GM19023 (cell line): Measurements from ENCODE around the gene ITM2C.
A peak's percentile ranks its signal among the peaks of the same experiment; 100 is the strongest.

Source experiments
- ATAC-seq: cut with Tn5 transposase; IDR thresholded peaks from one replicate; pipeline ENCODE4 v1.9.1; 2021; ENCODE audit warnings: mild to moderate bottlenecking, moderate library complexity; ENCODE audit not compliant: unreplicated experiment

Gene ITM2C

GRCh38 chr2:230872151-230872967 is 7.6 kb downstream of the ITM2C start:
- ATAC-seq, result peak; percentile 1

- ATAC-seq, result peak; percentile 65
Measured at GRCh38 chr2:230872968-230873660, 8.4 kb downstream of the ITM2C start.

- ATAC-seq, result peak; percentile 74
Measured at GRCh38 chr2:230873661-230874401, 9.1 kb downstream of the ITM2C start.

- ATAC-seq, result no peak
Measured at GRCh38 chr2:230874456-230874855, 9.7 kb downstream of the ITM2C start.

GRCh38 chr2:230874876-230875275 is 10.1 kb downstream of the ITM2C start:
- no peak for ATAC-seq

GRCh38 chr2:230875347-230876315 is 10.9 kb downstream of the ITM2C start:
- no peak for ATAC-seq

GRCh38 chr2:230877116-230877758 is 12.5 kb downstream of the ITM2C start:
- no peak for ATAC-seq

GRCh38 chr2:230877759-230878598 is 13.2 kb downstream of the ITM2C start:
- no peak for ATAC-seq

GRCh38 chr2:230878599-230879188 is 14.0 kb downstream of the ITM2C start:
- ATAC-seq, result no peak

- ATAC-seq, result no peak
Measured at GRCh38 chr2:230879271-230879882, 14.6 kb downstream of the ITM2C start.

GRCh38 chr2:230879891-230880290 is 15.1 kb downstream of the ITM2C start:
- no peak for ATAC-seq

- no peak for ATAC-seq
Measured at GRCh38 chr2:230881840-230882239, 17.1 kb downstream of the ITM2C start.

GRCh38 chr2:230885463-230886130 is 20.9 kb downstream of the ITM2C start:
- ATAC-seq, result no peak

- ATAC-seq, result no peak
Measured at GRCh38 chr2:230886206-230886605, 21.5 kb downstream of the ITM2C start.

GRCh38 chr2:230886671-230887071 is 21.9 kb downstream of the ITM2C start:
- no peak for ATAC-seq

GRCh38 chr2:230887342-230887741 is 22.6 kb downstream of the ITM2C start:
- no peak for ATAC-seq

- ATAC-seq, result no peak
Measured at GRCh38 chr2:230888824-230889400, 24.2 kb downstream of the ITM2C start.
